ENCODE data around the gene PIM2. TPM values are rescaled to one million over a fixed set of nuclear protein-coding genes. Genes with fewer than 3 reads are reported as not detected.

PIM2 gene
- total RNA-seq (2014; rRNA removed; shearing (Covaris generic)), result 13.4 and 14.9 TPM in 2 replicates

GRCh38 chrX:48918643-48919340 lies at the start of gene PIM2:
Gene PIM2 (minus strand): TSS chrX:48919024. CDS start chrX:48918834, 190 bp downstream.
- DNase-seq (ENCODE audit: low spot score), result peak; percentile 90

GRCh38 chrX:48968377-48968776 lies 49.6 kb upstream of the PIM2 start:
- no peak for DNase-seq (ENCODE audit: low spot score)

GRCh38 chrX:48966796-48967579 lies 48.2 kb upstream of the PIM2 start:
- no peak for DNase-seq (ENCODE audit: low spot score)

GRCh38 chrX:48965959-48966358 lies 47.1 kb upstream of the PIM2 start:
- DNase-seq (ENCODE audit: low spot score), result no peak

- DNase-seq (ENCODE audit: low spot score), result no peak
These were observed 42.8 kb upstream of the PIM2 start for GRCh38 chrX:48961585-48962091.

- DNase-seq (ENCODE audit: low spot score), result no peak
These were observed 41.5 kb upstream of the PIM2 start for GRCh38 chrX:48960291-48960690.

- peak; percentile 43 for DNase-seq (ENCODE audit: low spot score)
These were observed 39.8 kb upstream of the PIM2 start for GRCh38 chrX:48958635-48959094.

- DNase-seq (ENCODE audit: low spot score), result peak; percentile 94
These were observed 39.2 kb upstream of the PIM2 start for GRCh38 chrX:48957827-48958634.

- DNase-seq (ENCODE audit: low spot score), result no peak
These were observed 38.6 kb upstream of the PIM2 start, which contains the start of gene OTUD5 for GRCh38 chrX:48957477-48957826. Gene OTUD5 (minus strand): TSS chrX:48957607. CDS start chrX:48957570, 37 bp downstream.

- no peak for DNase-seq (ENCODE audit: low spot score)
These were observed 38.0 kb upstream of the PIM2 start for GRCh38 chrX:48956728-48957414.

GRCh38 chrX:48948589-48948988 lies 29.8 kb upstream of the PIM2 start:
- DNase-seq (ENCODE audit: low spot score), result no peak

- DNase-seq (ENCODE audit: low spot score), result peak; percentile 67
These were observed 26.9 kb upstream of the PIM2 start for GRCh38 chrX:48945517-48946348.

GRCh38 chrX:48942895-48943294 lies 24.1 kb upstream of the PIM2 start:
- no peak for DNase-seq (ENCODE audit: low spot score)

GRCh38 chrX:48940404-48940955 lies 21.7 kb upstream of the PIM2 start:
- no peak for DNase-seq (ENCODE audit: low spot score)

GRCh38 chrX:48939524-48940228 lies 20.9 kb upstream of the PIM2 start:
- no peak for DNase-seq (ENCODE audit: low spot score)

GRCh38 chrX:48938721-48939425 lies 20.0 kb upstream of the PIM2 start:
- DNase-seq (ENCODE audit: low spot score), result no peak

- DNase-seq (ENCODE audit: low spot score), result no peak
These were observed 18.5 kb upstream of the PIM2 start for GRCh38 chrX:48937054-48937907.

Measured in HT-29 (cell line).